Fibroblast of skin of left biceps (primary cell): ENCODE data around the gene OTOF.
A peak's percentile ranks its signal among the peaks of the same experiment; 100 is the strongest.
"Not testable (repeated sequence)": the region's sequence is repeated elsewhere in the genome, so short reads cannot be mapped to it uniquely, and the experiment has no call there.

Source experiments
- DNase-seq, 2 experiments: peaks; one replicate each; pipeline ENCODE4 v3.0.0-alpha.2; 2013; ENCODE audit warnings: low read depth in 2 of 2

Gene OTOF

DNA sequence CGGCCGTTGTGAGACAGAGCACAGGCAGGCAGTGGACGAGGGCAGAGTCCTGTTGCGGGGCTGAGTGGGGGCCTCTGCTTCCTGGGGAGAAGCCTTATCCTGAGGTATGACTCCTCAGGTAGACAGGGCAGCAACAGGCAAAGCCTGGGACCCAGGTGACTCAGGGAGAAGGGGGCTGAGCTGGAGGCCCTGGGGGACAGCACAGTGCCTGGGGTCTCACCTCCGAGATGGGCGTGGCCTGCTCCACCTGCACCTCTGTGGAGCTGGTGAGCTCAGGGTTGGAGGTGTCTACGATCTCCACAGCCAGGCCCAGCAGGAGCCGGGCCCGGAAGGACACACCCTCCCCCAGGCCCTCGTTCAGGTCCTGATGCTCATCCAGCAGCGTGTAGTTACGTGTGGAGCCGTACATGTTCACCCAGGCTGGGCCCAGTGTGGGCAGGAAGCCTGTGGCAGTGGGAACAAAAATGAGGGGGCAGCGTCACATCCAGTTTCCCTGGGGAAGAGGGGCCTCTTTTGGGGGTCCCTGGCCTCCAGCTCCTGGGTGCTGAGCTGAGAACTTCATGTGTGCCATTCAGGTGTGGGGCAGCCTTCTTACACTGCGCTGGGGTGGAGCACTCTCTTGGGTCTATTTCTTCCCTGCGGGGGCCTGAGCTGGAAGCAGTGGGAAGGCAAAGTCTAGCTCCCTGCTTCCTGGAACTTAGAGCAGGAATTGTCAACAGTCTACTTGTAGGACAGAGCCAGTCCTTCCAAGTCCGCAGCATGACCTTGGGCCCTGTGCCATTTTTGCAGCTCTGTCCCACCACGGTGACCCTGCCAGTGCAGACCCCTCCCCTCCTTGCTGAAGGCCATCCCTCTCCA lies 2.9 kb upstream of the OTOF start:
- DNase-seq, result no peak

DNA sequence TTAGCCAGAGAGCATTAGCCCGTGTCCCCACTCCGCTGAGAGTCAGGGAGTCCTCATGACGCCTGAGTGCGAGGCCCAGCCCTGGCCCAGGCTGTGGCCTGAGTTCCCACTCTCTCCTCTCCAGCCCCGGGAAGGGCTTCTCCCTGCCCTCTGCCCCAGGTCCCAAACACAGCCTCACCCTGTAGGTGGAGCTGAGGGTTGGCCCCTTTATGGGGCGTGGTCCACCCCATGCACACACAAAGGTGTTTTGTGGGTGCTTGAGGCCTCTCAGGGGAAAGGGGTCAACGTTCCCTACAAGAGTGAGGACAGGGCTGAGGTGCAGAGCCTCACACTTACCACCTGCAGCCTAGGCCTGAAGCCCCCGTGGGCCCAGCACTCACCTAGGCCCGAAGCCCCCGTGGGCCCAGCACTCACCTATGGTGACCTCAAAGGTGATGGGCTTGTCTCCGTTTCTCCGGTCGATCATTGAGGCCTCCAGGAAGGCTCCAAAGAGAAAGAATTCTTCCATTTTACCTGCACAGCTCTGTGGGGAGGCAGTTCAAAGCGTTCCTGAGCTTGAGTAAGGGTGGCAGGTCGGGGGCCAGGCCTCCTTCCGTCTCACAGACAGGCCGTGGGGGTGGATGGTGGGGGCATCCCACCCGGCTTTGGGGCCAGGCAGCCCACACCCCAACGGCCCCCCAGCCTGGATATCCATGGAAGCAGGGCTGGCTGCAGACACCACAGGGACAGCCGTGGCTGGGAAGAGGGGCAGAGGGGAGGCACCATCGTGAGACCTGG lies 2.1 kb upstream of the OTOF start:
- DNase-seq, result no peak

DNA sequence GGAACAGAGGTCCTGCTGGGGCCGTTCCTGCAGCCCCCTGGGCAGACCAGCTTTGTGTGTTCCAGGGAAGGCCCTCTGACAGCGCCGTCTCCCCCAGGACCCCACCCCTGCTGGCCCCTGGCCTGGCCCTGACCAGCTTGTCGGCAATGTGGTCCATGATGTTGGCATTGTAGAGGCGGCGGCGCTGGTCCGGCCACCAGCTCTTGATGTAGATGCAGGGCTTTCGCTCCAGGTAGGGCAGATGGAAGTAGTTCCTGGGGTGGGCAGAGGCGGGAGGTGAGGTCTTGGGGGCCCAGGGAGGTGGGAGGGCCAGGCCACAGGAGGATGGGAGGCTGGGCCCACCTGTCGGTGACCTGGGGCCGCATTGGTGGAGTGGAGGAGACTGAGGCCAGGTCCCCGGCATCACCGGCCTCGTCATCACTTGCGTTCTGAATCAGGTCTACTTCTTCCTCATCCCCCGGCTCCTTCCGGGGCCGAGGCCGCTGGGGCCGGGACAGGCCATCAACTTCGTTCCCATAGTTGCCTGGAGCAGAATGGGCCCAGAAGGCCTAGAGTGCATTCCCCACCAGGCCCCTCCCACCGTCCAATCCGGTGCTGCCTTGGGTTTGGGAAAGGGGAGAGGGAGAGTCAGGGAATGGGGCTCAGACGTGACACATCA lies 1.3 kb upstream of the OTOF start:
- no peak for DNase-seq

DNA sequence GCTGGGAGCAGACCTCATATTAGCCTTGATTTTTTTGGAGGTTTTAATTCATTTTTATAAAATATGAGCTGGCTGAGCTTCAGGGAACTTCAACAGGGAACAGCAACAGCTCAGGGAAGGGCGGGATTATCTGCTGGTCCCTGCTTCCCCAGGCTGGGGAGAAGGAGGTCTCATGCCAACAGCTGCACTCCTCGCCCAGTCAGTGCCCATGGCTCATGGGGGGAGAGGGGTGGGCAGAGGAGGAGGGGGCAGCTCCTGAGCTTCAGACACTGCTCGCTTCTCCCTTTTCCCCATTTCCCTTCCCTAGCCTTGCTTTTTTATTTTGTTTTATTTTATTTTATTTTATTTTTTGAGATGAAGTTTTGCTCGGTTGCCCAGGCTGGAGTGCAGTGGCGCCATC lies 442 bp upstream of the OTOF start:
- no peak for DNase-seq

DNA sequence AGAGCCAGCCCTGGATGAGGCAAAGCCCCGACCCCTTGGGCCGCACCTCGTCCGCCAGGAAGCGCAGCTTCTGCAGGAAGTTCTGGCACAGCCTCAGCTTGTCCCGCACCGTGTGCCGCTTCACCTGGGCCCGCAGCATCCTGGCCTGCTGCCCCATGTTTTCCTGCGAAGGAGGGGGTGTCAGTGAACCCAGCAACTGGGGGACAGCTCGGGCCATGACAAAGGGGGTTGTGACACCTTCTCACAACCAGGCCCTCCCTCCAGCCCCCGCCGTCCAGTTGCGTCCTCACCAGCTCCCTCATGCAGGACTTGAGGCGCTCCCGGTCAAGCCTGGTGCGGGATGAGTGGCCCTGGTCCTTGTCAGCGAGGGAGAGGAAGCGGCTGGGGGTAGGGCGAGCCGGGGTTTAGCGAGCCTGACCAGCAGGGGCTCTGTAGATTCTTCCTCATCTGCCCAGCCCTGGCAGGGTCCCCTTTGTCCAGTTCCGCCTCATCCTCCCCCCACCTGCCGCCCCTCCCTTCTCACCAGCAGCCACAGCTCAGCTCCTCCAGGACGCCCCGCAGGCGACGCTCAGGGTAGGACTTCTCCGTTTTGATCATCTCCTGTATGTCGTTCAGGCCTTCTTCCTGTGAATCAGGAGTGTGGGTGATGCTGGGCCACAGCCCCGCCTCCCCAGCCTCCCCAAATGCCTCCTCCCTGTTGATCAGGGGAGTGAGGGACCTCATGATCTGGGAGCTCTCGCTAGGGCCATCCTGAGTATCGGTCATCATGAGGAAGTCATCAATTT lies 606 bp downstream of the OTOF start:
- no peak for DNase-seq

DNA sequence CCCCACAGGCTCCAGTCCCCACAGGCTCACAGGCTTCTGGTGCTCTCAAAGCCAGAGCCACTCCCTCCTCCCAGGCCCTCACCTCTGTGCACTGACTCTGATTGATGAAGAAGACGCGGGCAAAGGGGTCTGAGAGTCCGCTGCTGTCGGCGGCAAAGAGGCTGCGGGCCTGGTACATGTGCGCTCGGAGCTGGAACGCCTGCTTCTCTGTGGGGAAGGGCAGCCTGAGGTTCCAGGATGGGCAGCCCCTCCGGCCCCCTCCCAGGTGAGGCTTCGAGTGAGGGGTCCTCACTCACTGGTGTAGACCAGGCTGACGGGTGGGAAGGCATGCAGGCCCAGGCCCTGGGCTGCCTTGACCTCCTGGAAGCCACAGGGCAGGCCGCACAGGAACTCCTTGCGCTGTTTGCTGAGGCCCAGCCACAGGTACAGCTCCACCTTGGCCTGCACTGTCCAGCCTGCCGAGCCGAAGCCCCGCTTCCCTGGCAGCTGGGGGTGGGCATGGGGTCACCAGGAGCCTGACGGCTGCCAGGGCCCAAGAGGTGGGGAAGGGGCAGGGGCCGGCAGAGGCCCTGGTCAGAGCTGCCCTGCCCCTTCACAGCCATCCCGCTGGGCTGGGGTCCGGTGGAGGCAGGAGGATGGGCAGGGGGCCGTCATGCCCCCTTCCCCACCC lies 2.0 kb downstream of the OTOF start:
- no peak for DNase-seq

DNA sequence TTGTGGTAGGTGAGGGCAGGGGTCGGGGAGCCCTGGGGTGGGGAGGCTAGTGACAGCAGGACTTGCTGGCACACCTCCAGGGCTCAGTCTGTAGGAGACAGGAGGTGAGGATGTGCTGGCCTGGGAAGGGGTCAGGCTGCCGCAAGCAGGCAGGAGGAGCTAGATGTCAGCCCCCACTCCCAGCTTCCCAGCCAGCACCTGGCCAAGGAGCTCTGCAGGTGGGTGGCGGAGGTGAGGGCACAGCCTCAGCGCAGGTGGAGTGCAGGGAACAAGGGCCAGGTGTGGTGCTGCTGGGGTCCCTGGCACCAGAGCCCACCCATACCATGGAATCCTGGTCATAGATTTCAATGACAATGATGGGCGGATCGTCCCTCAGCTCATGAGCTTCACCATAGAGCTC lies 2.9 kb downstream of the OTOF start:
- DNase-seq, result no peak

DNA sequence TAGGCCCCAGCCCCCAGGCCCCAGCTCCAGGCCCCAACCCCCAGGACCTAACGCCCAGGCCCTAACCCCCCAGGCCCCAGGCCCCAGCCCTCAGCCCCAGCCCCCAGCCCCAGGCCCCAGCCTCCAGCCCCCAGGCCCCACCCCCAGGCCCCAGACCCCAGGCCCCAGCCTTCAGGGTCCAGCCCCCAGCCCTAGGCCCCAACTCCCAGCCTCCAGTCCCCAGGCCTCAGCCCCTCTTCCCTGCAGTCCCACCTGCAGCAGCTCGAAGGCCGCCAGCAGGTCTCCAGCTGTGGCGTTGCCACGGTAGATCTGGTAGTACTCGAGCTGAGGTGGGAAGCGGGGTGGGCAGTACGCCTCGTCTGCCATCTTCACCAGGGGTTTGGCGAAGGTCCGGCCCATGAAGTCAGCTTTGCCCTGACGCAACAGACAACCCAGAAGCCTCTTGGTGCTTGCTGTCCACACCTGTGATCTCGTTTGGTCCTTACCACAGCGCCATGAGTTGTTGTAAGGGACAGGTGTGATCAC lies 3.6 kb downstream of the OTOF start:
- DNase-seq, result no peak

DNA sequence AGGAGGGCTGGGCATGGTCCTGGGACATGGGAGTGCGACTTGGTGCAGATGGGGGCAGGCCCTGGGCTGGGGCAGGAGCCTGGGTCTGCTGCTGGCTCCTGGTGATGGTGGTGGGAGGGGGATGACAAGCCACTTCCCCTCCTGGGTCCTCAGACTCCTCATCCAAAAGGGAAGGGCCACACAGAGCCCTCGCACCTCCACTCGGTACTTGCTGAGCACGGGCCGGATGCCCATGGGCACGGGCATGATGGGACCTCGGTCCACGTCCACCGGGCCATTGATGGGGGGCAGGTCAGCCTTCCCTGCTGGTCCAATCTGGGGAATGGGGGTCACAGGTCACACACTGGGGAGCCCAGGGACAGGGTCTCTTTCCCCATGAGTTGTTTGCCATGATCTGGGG lies 4.1 kb downstream of the OTOF start:
- DNase-seq, result no peak

DNA sequence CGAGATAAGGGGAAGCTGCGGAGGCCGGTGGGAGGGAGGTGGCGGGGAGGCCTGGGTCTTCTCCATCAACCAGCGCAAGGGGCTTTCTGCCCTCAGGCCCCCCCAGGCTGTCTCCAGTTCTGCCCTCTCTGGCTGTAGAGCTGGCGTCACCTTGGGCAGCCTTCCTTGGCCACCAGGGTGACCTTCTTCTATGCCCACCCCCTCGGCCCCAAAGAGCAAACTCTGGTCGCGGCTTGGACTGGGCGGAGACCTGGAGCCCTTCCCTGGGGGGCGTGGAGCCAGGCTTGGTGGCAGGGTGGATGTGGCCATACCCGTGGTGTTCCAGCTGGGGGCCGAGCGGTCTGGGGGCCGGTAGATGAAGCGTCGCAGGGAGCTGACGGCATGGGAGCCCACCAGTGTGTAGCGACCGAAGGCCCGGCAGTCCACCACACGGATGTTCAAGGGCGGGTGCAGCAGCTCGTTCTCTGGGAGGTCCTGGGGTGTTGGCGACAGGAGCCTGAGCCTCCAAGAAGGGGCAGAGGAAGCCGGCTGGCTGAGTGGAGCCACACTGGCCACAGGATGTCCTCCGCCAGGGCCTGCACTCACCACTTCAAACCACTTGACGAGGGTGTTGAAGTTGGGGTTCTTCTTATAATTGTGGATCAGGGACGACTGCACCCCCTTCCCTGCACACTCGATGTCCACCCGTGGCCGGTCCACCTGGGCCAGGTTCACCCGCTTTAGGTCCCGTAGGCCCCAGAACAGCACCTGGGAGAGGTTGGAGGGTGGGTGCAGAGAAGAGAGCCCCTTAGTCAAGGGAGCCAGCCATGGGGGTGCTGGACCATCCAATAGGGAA lies 4.9 kb downstream of the OTOF start:
- no peak for DNase-seq

DNA sequence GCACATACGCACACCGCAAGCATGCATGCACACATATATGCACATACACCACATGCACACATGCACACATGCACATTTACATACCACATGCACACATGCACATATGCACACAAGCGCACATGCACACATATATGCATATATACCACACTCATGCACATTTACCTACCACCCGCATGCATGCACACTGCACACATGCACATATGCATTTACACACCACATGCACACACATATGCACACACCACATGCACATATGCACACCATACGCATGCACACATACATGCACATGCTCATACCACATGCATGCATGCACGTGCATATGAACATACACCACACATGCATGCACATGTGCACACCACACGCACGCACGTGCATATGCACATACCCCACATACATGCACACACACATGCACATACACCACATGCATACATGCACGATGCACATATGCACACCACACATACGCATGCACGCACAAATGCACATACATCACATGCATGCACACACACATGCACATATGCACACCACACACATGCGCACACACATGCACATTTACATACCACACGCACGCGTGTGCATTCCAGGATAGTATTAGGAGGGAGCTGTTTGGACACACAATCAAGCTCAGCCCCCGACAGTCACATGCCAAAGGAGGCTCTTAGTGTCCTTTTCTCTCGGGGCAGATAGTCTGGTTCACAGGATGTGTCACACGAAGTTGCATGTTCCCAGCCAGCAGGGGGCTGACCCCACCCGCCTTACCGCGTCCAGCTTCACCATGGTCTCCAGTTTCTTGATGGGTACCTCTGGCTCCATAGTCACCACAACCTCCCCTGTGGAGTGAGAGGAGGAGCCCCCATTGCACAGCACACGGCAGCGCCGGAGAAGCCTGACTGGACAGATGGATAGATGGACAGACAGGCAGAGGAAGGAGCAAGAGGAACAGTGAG lies 5.9 kb downstream of the OTOF start:
- DNase-seq, result no peak

DNA sequence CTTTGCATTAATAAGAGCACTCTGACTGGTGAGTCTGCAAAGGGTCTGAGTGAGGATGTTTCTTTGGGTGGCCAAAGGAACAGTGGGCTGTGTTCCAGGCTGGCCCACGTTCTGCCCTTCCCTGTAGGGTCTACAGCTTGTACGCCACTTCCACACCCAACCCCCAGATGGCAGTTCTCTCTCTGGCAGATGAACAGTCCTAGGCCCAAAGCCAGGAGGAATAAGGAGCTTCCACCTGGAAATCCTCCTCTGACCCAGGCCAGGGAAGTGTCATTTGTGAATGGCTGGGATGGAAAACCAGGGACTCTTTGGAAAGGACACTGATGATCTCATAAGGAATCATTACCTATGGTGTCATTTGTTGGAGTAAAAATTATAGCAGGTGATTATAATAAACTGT lies 6.6 kb downstream of the OTOF start:
- DNase-seq, result no peak

DNA sequence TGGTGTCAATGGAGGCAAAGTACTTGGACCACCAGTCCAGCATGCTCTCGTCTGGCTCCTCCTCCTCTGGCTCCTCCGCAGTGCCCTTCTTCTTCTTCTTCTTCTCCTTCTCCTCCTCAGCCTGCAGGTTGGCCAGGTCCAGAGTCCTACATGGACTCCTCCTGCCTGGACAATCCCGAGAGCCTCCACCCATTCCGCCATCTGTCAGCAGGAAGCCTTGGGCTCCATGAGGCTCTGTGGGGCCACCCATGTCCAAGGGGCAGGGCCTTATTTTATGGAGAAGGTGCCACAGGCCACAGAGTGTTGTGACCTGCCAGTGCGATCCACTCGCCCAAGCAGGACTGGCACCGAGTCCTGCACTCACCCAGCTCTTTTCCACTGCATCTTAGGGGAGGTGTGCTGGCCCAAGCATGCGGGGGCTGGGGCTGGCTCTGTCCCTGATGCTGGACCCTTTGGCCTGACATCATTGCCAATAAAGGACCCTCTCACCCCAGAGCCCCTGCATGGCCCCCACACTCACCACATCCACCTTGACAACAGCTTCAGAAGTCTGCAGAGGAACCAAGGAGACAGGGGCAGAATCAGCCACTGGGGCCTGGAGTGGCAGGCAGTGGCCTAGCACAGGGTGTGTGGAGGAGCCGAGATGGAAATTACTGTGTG lies 7.2 kb downstream of the OTOF start:
- DNase-seq, result no peak

DNA sequence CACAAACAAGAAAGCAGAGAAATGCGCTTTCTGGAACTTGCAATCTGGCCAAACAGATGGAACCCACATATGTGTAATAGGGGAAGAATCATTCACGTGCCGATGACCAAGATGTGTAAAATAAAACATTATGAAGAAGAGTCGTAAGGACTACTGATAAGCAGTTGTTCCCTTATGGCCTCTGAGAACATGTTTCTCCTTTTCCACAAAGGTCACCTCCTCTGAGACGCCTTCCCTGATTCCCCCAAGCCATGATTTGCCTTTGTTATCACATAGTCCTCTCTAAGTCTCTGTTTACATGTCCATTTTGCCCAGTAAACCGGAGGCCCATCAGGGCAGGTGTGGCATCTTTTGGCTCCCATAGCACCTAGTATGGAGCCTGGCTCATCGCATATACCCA lies 8.0 kb downstream of the OTOF start:
- DNase-seq, result no peak

DNA sequence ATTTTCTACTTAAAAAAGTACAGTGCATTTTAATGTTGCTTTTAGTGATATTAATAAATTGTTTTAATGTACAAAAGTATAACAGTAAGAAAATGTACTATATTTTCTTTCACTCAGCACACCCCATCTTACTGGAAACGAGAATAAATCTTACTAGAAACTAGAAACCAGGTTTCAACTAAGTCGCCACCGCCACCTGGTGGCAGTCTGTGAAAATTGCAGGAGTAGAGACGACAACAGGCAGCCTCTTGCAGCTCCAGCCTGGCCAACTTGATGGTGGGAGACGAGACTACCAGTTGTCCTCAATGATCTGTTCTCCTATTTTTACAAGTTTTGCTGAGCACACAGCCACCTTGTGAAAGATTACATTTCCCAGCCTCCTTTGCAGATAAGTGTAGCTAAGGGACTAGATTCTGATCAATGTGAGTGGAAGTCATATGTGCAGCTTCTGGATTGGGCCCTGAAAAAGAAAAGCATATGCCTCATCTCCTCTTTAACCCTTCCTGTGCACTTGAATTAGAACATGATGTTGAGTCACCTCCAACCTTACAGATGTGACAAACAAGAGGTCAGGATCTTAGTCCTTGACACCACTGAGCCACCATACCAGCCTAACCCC lies 8.7 kb downstream of the OTOF start:
- peak in 1 of 2 experiments; percentile 4 for DNase-seq

DNA sequence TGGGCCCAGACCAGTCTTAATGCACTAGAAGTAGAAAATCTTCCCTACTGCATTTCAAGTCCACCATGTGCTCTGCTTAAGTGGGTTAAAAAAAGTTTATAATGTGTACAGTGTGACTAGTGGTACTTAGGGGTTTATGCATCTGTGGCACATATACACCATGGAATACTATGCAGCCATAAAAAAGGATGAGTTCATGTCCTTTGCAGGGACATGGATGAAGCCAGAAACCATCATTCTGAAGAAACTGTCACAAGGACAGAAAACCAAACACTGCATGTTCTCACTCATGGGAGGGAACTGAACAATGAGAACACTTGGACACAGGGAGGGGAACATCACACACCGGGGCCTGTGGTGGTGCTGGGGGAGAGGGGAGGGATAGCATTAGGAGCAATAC lies 9.4 kb downstream of the OTOF start:
- not testable (repeated sequence) for DNase-seq

DNA sequence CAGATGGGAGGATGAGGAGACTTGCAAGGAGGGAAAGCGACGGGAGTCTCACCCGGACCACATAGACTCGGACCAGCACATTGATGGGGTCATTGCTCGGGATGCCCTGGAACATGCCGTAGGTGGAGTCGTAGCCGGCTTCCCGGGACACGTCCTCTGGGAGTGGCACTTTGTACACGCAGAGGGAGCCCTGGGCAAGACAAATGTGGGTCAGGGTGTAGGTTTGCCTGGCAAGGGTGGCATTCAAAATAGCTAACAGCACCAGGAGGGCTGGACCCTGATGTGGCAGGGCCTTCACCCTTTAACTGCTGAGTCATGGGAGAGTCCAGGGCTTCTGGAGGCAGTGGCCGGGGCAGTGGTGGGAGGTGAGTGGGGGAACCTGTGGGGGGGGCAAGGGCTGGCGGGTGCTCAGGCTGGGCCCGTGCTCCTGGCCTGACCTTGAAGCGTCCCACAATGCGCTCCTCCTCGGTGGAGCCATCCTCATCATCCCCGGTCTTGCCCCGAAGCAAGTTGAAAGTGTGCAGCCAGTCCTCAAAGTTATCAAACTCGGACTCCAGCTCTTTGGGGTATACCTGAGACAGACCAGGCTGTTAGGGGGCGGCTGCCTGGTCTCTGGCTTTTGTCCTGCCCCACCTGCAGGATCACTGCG lies 11.1 kb downstream of the OTOF start:
- no peak for DNase-seq
